Upper lobe of left lung (tissue), 4 donors: ENCODE data around the gene MICAL3.

ENCODE experiments used
- EP300 ChIP-seq, 4 donors: sonication (generic); formaldehyde crosslinking; IDR thresholded peaks; one replicate each; pipeline ENCODE4 v1.5.1; 2017; ENCODE audit warnings: antibody characterized with exemption in 4 of 4, control low read depth in 2 of 4
- POLR2A ChIP-seq, 4 donors: fragments of 450-650 bp; IDR thresholded peaks; one replicate each; pipeline ENCODE4 v1.5.1; 2016 to 2017; ENCODE audit warnings: antibody characterized with exemption in 4 of 4, mild to moderate bottlenecking in 2 of 4
- POLR2AphosphoS5 ChIP-seq, 2 donors: sonication (generic); formaldehyde crosslinking; IDR thresholded peaks; one replicate each; pipeline ENCODE4 v1.5.1; 2017; ENCODE audit warnings: antibody characterized with exemption in 2 of 2
- TF ChIP-seq, protein P1 (sequence below), 6 experiments: fragments of 450-650 bp in 4 of 6; fragments of 200-600 bp in 2 of 6; sonication (generic) in 2 of 6; IDR thresholded peaks; one replicate each; pipeline ENCODE4 v1.5.1; 2016 to 2019; ENCODE audit warnings: antibody characterized with exemption in 6 of 6

DNA sequence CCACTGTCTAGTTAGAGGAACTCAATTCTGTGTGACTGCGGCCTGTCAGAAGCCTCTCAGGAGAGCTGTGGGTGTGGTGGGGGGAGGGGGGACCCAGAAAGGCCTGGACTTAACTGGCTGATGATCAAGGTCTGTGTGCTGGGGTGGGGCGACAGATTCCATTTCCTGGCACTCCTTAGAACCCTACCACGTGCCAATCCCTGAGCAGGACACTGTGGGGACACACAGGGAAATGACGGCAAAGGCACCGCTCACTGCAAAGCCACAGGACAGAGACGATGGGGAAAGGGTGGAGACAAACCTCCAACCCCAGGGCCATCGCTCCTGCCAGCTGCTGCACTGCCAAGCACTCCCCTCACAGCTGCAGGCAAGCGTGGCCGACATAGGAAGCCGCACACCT is 191.7 kb downstream of the MICAL3 start:
- TF ChIP-seq POLR2A (IDR thresholded peaks at IDR 0.05) (no peak), EP300 (IDR thresholded peaks at IDR 0.05) (no peak), POLR2AphosphoS5 (IDR thresholded peaks at IDR 0.05) (no peak)
- TF ChIP-seq, protein P1, sequence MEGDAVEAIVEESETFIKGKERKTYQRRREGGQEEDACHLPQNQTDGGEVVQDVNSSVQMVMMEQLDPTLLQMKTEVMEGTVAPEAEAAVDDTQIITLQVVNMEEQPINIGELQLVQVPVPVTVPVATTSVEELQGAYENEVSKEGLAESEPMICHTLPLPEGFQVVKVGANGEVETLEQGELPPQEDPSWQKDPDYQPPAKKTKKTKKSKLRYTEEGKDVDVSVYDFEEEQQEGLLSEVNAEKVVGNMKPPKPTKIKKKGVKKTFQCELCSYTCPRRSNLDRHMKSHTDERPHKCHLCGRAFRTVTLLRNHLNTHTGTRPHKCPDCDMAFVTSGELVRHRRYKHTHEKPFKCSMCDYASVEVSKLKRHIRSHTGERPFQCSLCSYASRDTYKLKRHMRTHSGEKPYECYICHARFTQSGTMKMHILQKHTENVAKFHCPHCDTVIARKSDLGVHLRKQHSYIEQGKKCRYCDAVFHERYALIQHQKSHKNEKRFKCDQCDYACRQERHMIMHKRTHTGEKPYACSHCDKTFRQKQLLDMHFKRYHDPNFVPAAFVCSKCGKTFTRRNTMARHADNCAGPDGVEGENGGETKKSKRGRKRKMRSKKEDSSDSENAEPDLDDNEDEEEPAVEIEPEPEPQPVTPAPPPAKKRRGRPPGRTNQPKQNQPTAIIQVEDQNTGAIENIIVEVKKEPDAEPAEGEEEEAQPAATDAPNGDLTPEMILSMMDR (IDR thresholded peaks at IDR 0.05), result no peak
